ENCODE data around the gene MFN1.

Gene MFN1

GRCh38 chr3:179348325-179349013, 960 bp downstream of the MFN1 start:
- DNase-seq, result no peak

GRCh38 chr3:179355996-179356395, 8.5 kb downstream of the MFN1 start:
- DNase-seq, result no peak

DNA sequence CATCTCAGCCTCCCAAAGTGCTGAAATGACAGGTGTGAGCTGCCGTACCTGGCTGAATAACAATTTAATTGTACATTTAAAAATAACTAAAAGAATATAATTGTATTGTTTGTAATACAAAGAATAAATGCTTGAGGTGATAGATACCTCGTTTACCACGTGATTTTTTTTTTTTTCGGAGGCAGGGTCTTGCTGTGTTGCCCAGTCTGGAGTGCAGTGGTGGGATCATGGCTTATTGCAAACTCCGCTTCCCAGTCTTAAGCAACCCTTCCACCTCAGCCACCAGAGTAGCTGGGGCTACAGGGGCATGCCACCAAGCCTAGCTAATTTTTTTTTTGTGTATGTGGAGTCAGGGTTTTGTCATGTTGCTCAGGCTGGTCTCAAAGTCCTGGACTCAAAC, 15.8 kb downstream of the MFN1 start:
- DNase-seq, result no peak

DNA sequence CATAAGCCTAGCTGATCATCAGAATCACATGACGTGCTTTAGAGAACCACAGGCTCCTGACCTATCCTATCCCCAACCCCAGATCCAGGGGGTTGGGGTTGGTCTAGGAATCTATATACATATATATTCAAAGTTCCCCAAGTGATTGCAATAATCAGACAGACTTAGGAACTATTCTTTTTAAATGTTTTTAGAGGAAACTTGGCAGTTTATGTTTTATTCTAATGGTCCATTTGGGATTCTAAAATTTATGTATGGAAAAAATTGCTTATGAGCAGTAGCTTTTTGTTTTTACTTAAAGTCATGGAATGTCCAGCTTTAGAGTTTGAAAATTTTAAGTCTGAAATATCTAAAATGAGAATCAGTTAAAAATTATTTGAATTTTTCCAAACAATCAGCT, 22.1 kb downstream of the MFN1 start:
- DNase-seq, result no peak

DNA sequence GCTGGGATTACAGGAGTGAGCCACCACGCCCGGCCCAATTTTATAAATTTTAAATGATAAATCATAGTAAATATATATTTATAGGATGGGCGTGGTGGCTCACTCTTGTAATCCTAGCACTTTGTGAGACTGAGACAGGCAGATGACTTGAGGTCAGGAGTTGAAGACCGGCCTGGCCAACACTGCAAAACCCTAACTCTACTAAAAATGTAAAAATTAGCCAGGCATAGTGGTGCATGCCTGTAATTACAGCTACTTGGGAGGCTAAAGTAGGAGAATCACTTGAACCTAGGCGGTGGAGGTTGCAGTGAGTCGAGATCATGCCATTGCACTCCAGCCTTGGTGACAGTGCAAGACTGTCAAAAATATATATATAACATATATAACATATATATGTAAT, 26.4 kb downstream of the MFN1 start:
- DNase-seq, result no peak

GRCh38 chr3:179375091-179375999, 27.8 kb downstream of the MFN1 start:
- no peak for DNase-seq

DNA sequence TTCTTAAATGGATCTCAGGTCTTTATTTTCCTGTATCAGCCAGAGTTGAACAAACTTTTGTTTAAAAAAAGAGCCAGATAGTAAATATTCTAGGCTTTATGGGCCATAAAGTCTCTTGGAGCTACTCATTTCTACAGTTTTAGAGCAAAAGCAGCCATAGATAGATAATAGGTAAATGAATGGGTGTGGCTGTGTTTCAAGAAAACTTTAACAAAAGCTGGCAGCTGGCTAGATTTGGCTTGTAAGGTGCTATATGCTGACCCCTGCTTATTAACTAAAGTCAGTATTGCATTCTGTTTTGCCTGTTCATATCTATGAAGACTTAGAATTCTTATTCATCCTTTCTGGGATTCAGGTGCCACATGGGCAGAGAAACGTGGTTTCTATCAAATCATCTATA, 29.0 kb downstream of the MFN1 start:
- DNase-seq, result no peak

GRCh38 chr3:179391906-179392305, 44.4 kb downstream of the MFN1 start:
- DNase-seq, result no peak

GRCh38 chr3:179398574-179399231, 51.2 kb downstream of the MFN1 start:
- DNase-seq, result no peak

DNA sequence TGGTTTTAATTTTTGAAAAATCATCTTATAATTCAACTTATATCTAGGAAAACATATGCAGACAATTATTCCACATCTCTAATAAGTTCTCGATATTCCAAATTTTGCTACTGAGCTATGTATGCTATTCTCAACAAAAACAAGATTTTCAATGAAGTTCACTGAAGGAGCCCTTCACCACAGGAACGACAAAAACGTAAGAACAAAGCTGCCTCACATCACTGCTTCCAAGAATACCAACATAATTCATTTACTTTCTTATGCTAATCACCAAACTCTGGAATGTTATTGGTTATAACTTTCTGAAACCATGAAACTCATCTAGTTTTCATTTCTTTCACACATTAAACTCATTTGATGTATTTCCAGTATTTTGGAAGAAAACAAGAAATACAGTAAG, 54.1 kb downstream of the MFN1 start:
- no peak for DNase-seq

DNA sequence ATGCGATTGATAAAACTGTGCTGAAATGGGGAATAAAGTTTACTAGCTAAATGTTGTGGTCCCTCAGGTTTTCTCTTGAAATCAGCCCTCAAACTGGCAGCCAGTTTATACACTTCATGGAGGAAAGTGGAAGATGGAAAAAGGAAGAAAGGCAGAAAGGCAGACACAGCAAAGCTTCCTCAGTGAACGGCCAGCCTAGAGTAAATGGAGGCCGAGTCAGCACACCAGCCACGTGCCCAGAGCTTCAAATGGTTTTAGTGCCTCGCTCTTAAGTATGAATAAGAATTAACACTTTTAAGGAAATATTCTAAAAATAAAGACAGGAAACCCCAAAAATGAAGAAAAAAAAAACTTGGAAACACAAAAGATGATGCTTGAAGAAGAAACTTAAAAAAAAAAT, 55.5 kb downstream of the MFN1 start:
- no peak for DNase-seq

DNA sequence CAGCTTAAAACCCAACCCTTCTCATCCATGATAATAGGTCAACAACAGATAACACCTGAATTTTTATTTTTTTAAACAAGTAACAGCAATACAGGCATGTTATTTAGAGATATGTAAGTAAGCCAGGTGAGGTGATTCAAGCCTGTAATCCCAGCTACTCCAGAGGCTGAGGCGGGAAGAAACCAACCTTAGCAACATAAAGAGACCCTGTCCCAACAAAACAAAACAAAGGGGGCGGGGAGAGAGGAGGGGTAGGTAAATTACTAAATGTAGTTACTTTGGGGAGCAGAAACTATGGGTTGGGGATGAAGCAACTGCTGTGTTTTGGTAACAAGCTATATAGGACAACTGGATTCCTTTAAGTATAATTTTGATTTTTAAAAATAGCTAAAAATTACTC, 56.8 kb downstream of the MFN1 start:
- no peak for DNase-seq

GRCh38 chr3:179410331-179410730, 62.8 kb downstream of the MFN1 start:
- DNase-seq, result no peak

- no peak for DNase-seq
Measured at GRCh38 chr3:179410999-179411398, 63.5 kb downstream of the MFN1 start.

- DNase-seq, result no peak
Measured at GRCh38 chr3:179414804-179415203, 67.3 kb downstream of the MFN1 start.

GRCh38 chr3:179415377-179415776, 67.9 kb downstream of the MFN1 start:
- no peak for DNase-seq

DNA sequence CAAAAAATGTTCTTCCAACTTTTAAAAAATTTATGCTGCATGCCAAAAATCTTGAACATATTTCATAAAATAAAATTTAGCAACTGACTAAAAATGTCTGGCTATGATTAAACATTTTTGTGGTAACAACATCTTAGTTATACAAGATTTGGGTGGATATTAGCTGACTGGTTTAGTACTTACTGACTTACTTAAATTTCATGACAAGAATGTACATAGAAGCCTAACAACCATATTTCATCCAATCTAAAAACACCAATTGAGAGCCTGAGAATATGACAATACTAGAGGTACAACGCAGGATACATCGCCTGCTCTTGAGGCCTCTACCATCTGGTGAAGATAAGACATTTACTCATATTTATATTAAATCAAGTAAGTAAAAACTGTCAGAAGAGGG, 69.2 kb downstream of the MFN1 start:
- no peak for DNase-seq

- no peak for DNase-seq
Measured at GRCh38 chr3:179418610-179419009, 71.1 kb downstream of the MFN1 start.

- no peak for DNase-seq
Measured at GRCh38 chr3:179421500-179421899, 74.0 kb downstream of the MFN1 start.

DNA sequence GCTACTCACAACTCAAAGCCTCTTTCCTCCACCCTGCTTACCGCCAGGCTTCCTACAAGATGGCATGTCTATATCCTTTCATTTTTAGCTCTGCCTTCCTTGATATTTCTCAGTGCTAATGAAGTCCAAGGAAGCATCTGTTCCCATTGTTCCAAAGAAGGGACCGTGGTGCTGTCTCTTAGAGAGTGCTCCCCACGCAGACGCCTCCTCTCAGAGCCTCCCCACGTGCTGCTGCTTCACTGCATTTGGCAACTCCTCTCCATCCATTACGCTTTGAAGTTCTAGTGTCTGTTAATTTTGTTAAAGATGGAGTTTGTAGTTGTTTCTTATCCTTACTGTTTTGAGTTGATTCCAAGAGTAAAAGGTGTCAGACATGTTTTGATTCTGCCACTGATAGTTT, 77.6 kb downstream of the MFN1 start:
- no peak for DNase-seq

- no peak for DNase-seq
Measured at GRCh38 chr3:179428876-179429548, 81.5 kb downstream of the MFN1 start.

GRCh38 chr3:179430277-179430870, 82.9 kb downstream of the MFN1 start:
- DNase-seq, result no peak

DNA sequence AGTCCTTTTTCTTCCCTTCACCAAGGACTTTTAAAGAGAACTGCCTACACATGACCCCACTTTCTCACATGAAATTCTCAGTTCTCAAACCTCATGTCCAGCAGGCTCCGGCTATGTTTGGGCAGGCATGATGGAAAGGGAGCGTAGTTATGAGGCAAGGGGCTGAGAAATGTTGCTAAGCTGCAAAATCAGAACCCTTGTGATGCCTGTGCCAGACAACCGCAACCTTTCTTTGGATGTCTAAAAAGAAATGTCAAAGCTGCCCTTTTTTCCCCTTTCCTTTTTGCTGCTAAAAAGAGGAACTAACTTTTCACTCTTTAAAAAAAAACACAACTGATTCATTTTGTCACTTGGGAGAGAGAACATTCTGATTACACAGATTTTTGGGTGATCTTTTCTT, 84.5 kb downstream of the MFN1 start:
- no peak for DNase-seq

Data from stimulated activated CD4-positive, alpha-beta T cell treated with anti-CD3 and anti-CD28 coated beads, Interleukin-12 subunit alpha, Interleukin-12 subunit beta, amount 100 ng/mL, for 4 hours (primary cell).